Astrocyte of the cerebellum (primary cell): ENCODE results near the gene CPT1B.

Source experiments
- DNase-seq: peaks from one replicate; pipeline ENCODE4 v3.0.0-alpha.2; 2011; ENCODE audit warnings: low read depth
- H3K4me3 ChIP-seq: 2 replicates; pipeline ENCODE4 v1.5.1; 2011; ENCODE audit warnings: mild to moderate bottlenecking, low read depth, low read length, moderate library complexity
- CTCF ChIP-seq: IDR thresholded peaks from 2 replicates; pipeline ENCODE4 v1.5.1; 2012; ENCODE audit warnings: low read length, low read depth, moderate library complexity, mild to moderate bottlenecking; ENCODE audit errors: missing control alignments
- in situ Hi-C: cut with HindIII; loops from 2 replicates; pipeline ENCODE4 v1.10.0; 2017; ENCODE audit warnings: low sequenced_read_pairs

Gene CPT1B

GRCh38 chr22:50613291-50613981 lies 35.2 kb upstream of the CPT1B start:
- in situ Hi-C loops, result no loop called here
- H3K4me3 ChIP-seq, result no peak overlapping the region
- no peak for DNase-seq
- no peak for TF ChIP-seq CTCF

DNA sequence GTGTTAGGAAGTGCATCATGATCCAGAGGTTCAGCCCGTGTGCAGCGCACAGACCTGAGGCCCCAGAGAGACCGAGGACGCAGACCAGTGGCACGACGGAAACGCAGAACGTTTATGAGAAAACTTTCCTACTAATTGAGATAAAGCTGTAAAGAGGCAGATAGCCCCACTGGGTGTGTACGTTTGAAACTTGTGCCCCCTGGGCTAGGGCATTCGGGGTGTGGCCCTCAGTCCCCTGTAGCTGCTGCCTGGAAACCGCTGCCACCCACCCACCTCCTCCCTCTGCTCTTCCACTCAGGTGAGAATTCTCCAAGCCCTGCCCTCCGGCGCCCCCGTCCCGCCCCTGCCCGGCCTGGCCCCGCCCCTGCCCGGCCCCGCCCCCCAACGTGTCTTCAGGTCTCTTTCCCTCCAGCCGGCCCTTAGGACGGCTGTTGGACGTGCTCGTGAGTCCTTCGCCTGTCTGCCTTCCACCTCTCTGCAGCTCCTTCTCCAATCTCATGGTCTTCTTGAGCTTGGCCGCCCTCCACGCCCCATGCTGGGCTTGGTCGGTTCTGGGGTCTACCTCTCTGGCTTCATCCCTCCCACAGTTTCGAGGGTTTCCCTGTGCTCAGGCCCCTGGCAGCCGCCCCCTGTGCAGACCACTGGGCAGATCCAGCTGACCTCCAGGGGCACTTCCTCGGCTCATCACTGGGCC lies 34.4 kb upstream of the CPT1B start:
- in situ Hi-C loops, result no loop called here
- DNase-seq, result no peak
- TF ChIP-seq CTCF, result no peak
- H3K4me3 ChIP-seq, result no peak overlapping the region

GRCh38 chr22:50612168-50612527 lies 33.9 kb upstream of the CPT1B start:
- TF ChIP-seq CTCF, result no peak
- no peak overlapping the region for H3K4me3 ChIP-seq
- no peak for DNase-seq
- in situ Hi-C loops, result no loop called here

- in situ Hi-C loops, result no loop called here
- no peak for TF ChIP-seq CTCF
- no peak overlapping the region for H3K4me3 ChIP-seq
- DNase-seq, result no peak
Measured at GRCh38 chr22:50611341-50612060, 33.3 kb upstream of the CPT1B start.

- TF ChIP-seq CTCF, result no peak
- in situ Hi-C loops, result no loop called here
- no peak overlapping the region for H3K4me3 ChIP-seq
- no peak for DNase-seq
Measured at GRCh38 chr22:50610581-50610980, 32.4 kb upstream of the CPT1B start.

DNA sequence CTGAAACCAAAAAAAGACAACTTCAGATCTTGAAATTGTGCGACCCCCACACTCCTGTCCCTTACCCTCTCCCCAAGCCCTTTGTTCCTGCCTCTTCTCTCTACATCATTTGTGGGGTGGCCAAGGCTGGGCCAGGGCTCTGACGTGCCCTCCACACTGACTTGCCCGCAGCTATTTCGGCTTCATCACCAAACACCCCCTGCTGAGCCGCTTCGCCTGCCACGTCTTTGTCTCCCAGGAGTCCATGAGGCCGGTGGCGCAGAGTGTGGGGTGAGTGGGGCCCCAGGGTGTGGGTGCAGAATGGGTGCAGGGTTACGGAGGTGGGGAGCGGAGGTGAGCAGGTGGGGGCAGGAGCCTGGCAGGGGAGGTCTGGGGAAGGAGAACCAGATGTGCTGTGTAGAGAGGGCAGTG lies 31.8 kb upstream of the CPT1B start:
- in situ Hi-C loops, result no loop called here
- DNase-seq, result no peak
- H3K4me3 ChIP-seq, result no peak overlapping the region
- no peak for TF ChIP-seq CTCF
